GM18951 (cell line): ENCODE measurements around the gene RIT2.
"Not testable (repeated sequence)": the region's sequence is repeated elsewhere in the genome, so short reads cannot be mapped to it uniquely, and the experiment has no call there.

Experiments used
- POLR2A ChIP-seq: IDR thresholded peaks from 4 replicates; pipeline ENCODE4 v1.6.1; 2011; ENCODE audit warnings: mild to moderate bottlenecking; ENCODE audit not compliant: insufficient read length, insufficient read depth; ENCODE audit errors: extremely low read depth
- in situ Hi-C: fragments of 300-500 bp; cut with MboI; formaldehyde crosslinking; loops from one replicate; pipeline ENCODE4 v1.12.0; 2022; ENCODE audit warnings: low sequenced_read_pairs, mixed read lengths, inconsistent platforms; ENCODE audit not compliant: unreplicated experiment

The RIT2 gene

GRCh38 chr18:42798606-42799170 lies 316.8 kb downstream of the RIT2 start:
- TF ChIP-seq POLR2A, result no peak
- in situ Hi-C loops, result no loop called here

DNA sequence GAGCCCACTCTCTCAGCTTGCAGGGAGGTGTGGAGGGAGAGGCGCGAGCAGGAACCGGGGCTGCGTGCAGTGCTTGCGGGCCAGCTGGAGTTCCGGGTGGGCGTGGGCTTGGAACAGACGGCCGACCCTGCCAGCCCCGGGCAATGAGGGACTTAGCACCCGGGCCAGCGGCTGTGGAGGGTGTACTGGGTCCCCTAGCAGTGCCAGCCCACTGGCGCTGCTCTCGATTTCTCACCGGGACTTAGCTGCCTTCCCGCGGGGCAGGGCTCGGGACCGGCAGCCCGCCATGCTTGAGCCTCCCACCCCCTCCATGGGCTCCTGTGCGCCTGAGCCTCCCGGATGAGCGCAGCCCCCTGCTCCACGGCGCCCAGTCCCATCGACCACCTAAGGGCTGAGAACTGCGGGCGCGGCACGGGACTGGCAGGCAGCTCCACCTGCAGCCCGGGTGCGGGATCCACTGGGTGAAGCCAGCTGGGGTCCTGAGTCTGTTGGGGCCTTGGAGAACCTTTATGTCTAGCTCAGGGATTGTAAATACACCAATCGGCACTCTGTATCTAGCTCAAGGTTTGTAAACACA lies 320.2 kb downstream of the RIT2 start:
- in situ Hi-C loops, result not testable (repeated sequence)

DNA sequence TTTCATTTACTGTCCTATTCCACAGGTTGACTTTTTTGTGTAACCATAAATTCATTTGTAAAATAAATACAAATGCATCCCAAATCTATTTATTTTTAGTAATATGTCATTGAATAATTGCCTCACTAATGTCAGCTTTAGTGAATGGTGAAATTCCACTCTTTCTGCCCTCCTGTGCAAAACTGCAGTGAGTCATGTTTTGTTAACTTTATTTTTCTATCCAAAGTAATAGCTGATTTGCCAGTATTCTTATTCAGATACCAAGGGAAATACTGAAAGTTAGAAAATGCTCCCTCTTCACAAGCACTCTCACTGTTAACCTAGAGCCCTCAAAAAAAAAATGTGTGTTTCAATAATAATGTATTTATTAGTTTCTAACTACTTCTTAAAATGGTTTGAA lies 322.8 kb downstream of the RIT2 start:
- no peak for TF ChIP-seq POLR2A
- in situ Hi-C loops, result no loop called here

DNA sequence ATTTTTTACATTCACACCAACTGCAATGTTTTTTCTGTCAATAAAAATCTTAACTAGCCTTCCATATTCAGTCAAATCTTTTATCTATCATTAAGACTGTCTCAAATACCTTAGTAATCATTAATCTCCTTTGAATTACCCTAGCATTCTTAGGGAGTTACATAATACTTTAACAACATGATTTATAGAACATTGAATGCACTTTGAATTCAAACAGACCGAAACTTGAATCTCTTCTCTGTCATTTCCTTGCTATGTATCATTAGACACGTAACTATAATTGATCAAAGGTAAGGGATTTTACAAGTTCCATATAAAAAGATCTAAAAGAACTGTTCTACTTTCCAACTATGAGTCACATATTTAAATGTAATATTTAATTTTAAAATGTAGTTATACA lies 330.9 kb downstream of the RIT2 start:
- TF ChIP-seq POLR2A, result no peak
- in situ Hi-C loops, result no loop called here

DNA sequence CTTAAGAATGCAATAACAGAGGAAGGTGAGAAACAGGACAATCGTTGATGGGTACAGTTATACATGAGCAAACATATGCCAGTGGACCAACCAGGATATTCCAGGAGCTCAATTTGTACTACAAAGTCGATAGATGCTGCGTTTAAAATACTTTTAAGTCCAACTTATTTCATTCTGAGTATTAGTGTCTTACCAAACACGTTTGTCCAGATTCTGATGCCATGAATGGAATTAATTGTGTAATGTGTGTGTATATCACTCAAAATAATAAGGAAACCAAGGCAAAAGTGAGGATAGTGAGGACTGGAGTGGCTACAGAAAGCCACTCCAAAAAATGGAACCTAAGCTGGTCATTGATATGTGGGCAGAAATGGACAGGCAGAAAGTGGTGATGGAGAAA lies 332.6 kb downstream of the RIT2 start:
- no peak for TF ChIP-seq POLR2A
- in situ Hi-C loops, result no loop called here

DNA sequence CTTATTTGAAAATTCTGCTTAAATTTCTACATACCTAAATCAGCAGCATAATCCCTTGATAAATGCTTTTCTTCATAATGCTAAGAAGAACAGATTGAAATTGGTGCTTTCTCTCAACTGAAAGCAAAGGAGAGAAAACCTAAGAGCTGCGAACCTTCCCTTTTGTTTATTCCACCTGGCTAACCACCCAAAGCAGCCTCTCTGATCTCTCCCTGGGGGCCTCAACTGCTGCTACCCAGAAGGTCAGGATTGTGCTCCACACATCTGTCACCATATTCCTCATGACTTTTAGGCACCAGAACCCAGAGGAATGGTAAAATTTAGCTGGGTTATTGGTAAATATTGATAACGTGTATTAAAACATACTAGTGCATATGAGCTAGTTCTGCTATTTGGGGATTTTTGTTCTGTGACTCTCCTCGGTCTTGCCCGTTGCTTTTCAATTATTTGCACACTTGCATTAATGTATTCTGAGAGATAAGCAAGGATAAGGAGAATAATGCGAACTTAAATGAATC lies 334.1 kb downstream of the RIT2 start:
- in situ Hi-C loops, result no loop called here
- no peak for TF ChIP-seq POLR2A

GRCh38 chr18:42780171-42780570 lies 335.3 kb downstream of the RIT2 start:
- in situ Hi-C loops, result no loop called here
- TF ChIP-seq POLR2A, result no peak

DNA sequence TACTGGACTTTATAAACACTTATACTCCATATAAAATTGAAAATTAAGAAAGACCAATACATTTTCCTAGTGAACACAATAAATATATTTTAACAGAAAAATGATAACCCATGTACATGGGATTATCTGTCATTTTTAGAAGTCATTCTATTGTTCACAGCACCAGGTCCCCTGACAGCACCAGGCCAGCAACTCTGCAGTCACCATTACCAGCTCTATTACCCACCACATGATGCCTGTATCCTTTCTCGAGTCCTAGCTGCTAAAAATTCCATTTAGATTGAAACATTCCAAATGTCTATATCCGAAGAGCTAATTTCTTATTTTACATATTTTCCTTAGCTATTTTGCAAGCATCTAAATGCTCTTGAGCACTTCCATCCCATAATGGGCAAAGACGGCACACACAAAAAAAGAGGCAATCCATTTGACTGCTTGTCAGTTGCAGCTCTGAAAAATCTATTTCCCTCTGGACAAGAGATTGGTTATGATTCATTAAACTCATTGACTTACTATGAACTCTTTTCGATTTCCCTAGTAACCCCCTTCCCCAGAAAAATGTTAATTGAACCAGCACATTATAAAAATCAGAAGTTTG lies 336.9 kb downstream of the RIT2 start:
- no peak for TF ChIP-seq POLR2A
- in situ Hi-C loops, result no loop called here

- no peak for TF ChIP-seq POLR2A
- in situ Hi-C loops, result no loop called here
Observed at GRCh38 chr18:42778024-42778423, 337.5 kb downstream of the RIT2 start.

GRCh38 chr18:42773870-42774269 lies 341.6 kb downstream of the RIT2 start:
- in situ Hi-C loops, result no loop called here
- TF ChIP-seq POLR2A, result no peak

- in situ Hi-C loops, result no loop called here
Observed at GRCh38 chr18:42771936-42772335, 343.5 kb downstream of the RIT2 start.

GRCh38 chr18:42765302-42765701 lies 350.2 kb downstream of the RIT2 start:
- in situ Hi-C loops, result no loop called here

More at GRCh38 chr18:42771936-42772335, 343.5 kb downstream of the RIT2 start:
- TF ChIP-seq POLR2A, result no peak

GRCh38 chr18:42760290-42760689 lies 355.2 kb downstream of the RIT2 start:
- in situ Hi-C loops, result no loop called here
- no peak for TF ChIP-seq POLR2A

More at GRCh38 chr18:42765302-42765701, 350.2 kb downstream of the RIT2 start:
- no peak for TF ChIP-seq POLR2A

DNA sequence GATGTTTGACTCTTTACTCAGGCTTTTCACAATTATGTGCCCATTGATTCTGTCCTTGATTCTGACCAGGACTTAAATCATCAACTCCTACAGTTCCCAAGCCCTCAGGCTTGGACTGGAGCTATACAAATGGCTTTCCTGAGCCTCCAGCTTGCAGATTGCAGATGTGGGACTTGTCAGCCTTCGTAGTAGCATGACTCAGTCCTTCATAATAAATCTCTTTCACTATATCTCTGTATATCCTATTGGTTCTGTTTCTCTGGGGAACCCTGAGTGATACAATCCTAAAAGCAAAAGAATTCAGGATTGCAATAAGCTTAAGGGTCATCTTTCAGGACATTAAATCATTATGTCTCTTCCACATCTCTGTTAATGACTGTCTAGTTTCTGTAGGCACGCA lies 356.6 kb downstream of the RIT2 start:
- in situ Hi-C loops, result no loop called here
- TF ChIP-seq POLR2A, result no peak
